Measurements from ENCODE around the gene U2AF1L4. TPM values are rescaled to one million over a fixed set of nuclear protein-coding genes. Genes with fewer than 3 reads are reported as not detected.
A peak's percentile ranks its signal among the peaks of the same experiment; 100 is the strongest.
"Not testable (repeated sequence)": the region's sequence is repeated elsewhere in the genome, so short reads cannot be mapped to it uniquely, and the experiment has no call there.

U2AF1L4 gene
- total RNA-seq, 1 experiment from 2014 or later, result 20.5 TPM

- no peak for DNase-seq (ENCODE audit: low read depth)
Measured at GRCh38 chr19:35781650-35782049, 36.4 kb upstream of the U2AF1L4 start.

- no peak for DNase-seq (ENCODE audit: low read depth)
Measured at GRCh38 chr19:35780717-35781116, 35.5 kb upstream of the U2AF1L4 start.

GRCh38 chr19:35780058-35780457, 34.8 kb upstream of the U2AF1L4 start:
- no peak for DNase-seq (ENCODE audit: low read depth)

- no peak for DNase-seq (ENCODE audit: low read depth)
Measured at GRCh38 chr19:35779033-35779432, 33.8 kb upstream of the U2AF1L4 start.

- DNase-seq (ENCODE audit: low read depth), result no peak
Measured at GRCh38 chr19:35777961-35778360, 32.7 kb upstream of the U2AF1L4 start.

- DNase-seq (ENCODE audit: low read depth), result no peak
Measured at GRCh38 chr19:35777086-35777841, 32.0 kb upstream of the U2AF1L4 start.

- no peak for DNase-seq (ENCODE audit: low read depth)
Measured at GRCh38 chr19:35776102-35776788, 31.0 kb upstream of the U2AF1L4 start.

- DNase-seq (ENCODE audit: low read depth), result peak; percentile 96
Measured at GRCh38 chr19:35775298-35776101, 30.3 kb upstream of the U2AF1L4 start, which contains the start of gene ARHGAP33. Gene ARHGAP33, plus strand, starts transcription at chr19:35775564. Its CDS starts 95 bp downstream, at chr19:35775659.

GRCh38 chr19:35775046-35775297, 29.8 kb upstream of the U2AF1L4 start:
- no peak for DNase-seq (ENCODE audit: low read depth)

- no peak for DNase-seq (ENCODE audit: low read depth)
Measured at GRCh38 chr19:35774274-35775045, 29.2 kb upstream of the U2AF1L4 start.

GRCh38 chr19:35773020-35773806, 28.0 kb upstream of the U2AF1L4 start:
- peak; percentile 33 for DNase-seq (ENCODE audit: low read depth)

- DNase-seq (ENCODE audit: low read depth), result not testable (repeated sequence)
Measured at GRCh38 chr19:35772362-35772761, 27.1 kb upstream of the U2AF1L4 start.

GRCh38 chr19:35768082-35768421, 22.8 kb upstream of the U2AF1L4 start:
- no peak for DNase-seq (ENCODE audit: low read depth)

- DNase-seq (ENCODE audit: low read depth), result no peak
Measured at GRCh38 chr19:35767288-35768081, 22.3 kb upstream of the U2AF1L4 start.

- no peak for DNase-seq (ENCODE audit: low read depth)
Measured at GRCh38 chr19:35766571-35767104, 21.4 kb upstream of the U2AF1L4 start.

- no peak for DNase-seq (ENCODE audit: low read depth)
Measured at GRCh38 chr19:35764432-35765315, 19.5 kb upstream of the U2AF1L4 start.

- no peak for DNase-seq (ENCODE audit: low read depth)
Measured at GRCh38 chr19:35760711-35761349, 15.6 kb upstream of the U2AF1L4 start.

GRCh38 chr19:35759697-35760096, 14.5 kb upstream of the U2AF1L4 start:
- no peak for DNase-seq (ENCODE audit: low read depth)
